T-cell (primary cell): ENCODE results near the gene IHH. TPM values are rescaled to one million over a fixed set of nuclear protein-coding genes. Genes with fewer than 3 reads are reported as not detected.

ENCODE experiments used
- ATAC-seq, 4 experiments: fragments of 200-7000 bp in 3 of 4; fragments of 150-1000 bp in 1 of 4; cut with Tn5 transposase; replicated peaks in 1 of 4; 1 replicate in 3 of 4; 2 replicates in 1 of 4; pipeline ENCODE4 v1.10.0; 2021; ENCODE audit warnings: moderate library complexity in 3 of 4, mild to moderate bottlenecking in 2 of 4, moderate number of reproducible peaks in 1 of 4
- CTCF ChIA-PET, 2 donors: fragments of 300-600 bp; sonication (Branson Sonifier 250); formaldehyde crosslinking; loops; one replicate each; lab custom pipeline; 2022; ENCODE audit warnings: antibody characterized with exemption in 2 of 2; lab: Charles Lee
- POLR2A ChIA-PET, 2 donors: fragments of 300-600 bp; sonication (Branson Sonifier 250); formaldehyde crosslinking; loops; one replicate each; lab custom pipeline; 2022; ENCODE audit warnings: antibody characterized with exemption in 2 of 2; lab: Charles Lee
- DNase-seq, 35 experiments: peaks; one replicate each; pipeline versions ENCODE4 v3.0.0 to v3.0.0-alpha.2; 2013 to 2023
- H3K27ac ChIP-seq: one replicate; pipeline ENCODE4 v1.5.1; 2013; ENCODE audit warnings: low read length
- H3K27me3 ChIP-seq, 2 experiments: replicated peaks in 1 of 2; 1 replicate in 1 of 2; 2 replicates in 1 of 2; pipeline versions ENCODE4 v1.6.1 to v1.7.0; 2013; ENCODE audit warnings: low read length in 1 of 2, mixed read lengths in 1 of 2; ENCODE audit not compliant: control insufficient read depth in 2 of 2, insufficient read depth in 2 of 2; ENCODE audit errors: extremely low read depth in 1 of 2
- H3K36me3 ChIP-seq, 2 donors: 1 replicate in 1 of 2; 2 replicates in 1 of 2; pipeline versions ENCODE4 v1.6.1 to v1.7.0; 2013; ENCODE audit warnings: low read length in 1 of 2; ENCODE audit not compliant: control insufficient read depth in 2 of 2, insufficient read depth in 1 of 2; ENCODE audit errors: extremely low read depth in 1 of 2
- H3K4me1 ChIP-seq, 2 experiments: 1 replicate in 1 of 2; 2 replicates in 1 of 2; pipeline versions ENCODE4 v1.6.1 to v1.7.0; 2013; ENCODE audit warnings: low read length in 2 of 2, mixed read lengths in 1 of 2; ENCODE audit not compliant: insufficient read depth in 2 of 2, control insufficient read depth in 1 of 2; ENCODE audit errors: extremely low read depth in 1 of 2
- H3K4me3 ChIP-seq, 2 donors: 1 replicate in 1 of 2; 2 replicates in 1 of 2; pipeline versions ENCODE4 v1.5.1 to v1.7.0; 2013; ENCODE audit warnings: mild to moderate bottlenecking in 2 of 2, low read length in 1 of 2, moderate library complexity in 1 of 2; ENCODE audit not compliant: control insufficient read depth in 1 of 2; ENCODE audit errors: extremely low read depth in 1 of 2
- H3K9me3 ChIP-seq: 2 replicates; pipeline ENCODE4 v1.7.0; 2013
- H3K27ac Mint-ChIP-seq, 2 donors: one replicate each; pipeline ENCODE4 v1.8.0; 2020 to 2021; ENCODE audit warnings: mild to moderate bottlenecking in 2 of 2, mixed read lengths in 2 of 2
- H3K27me3 Mint-ChIP-seq, 2 donors: one replicate each; pipeline ENCODE4 v1.8.0; 2021 to 2022; ENCODE audit warnings: mixed read lengths in 2 of 2
- H3K36me3 Mint-ChIP-seq: one replicate; pipeline ENCODE4 v1.8.0; 2021; ENCODE audit warnings: mixed read lengths
- H3K4me1 Mint-ChIP-seq, 3 donors: one replicate each; pipeline ENCODE4 v1.8.0; 2020 to 2022; ENCODE audit warnings: mixed read lengths in 3 of 3, mild to moderate bottlenecking in 1 of 3
- H3K4me3 Mint-ChIP-seq, 3 donors: one replicate each; pipeline ENCODE4 v1.8.0; 2020 to 2022; ENCODE audit warnings: mild to moderate bottlenecking in 3 of 3, mixed read lengths in 3 of 3, moderate library complexity in 3 of 3
- H3K9me3 Mint-ChIP-seq, 3 donors: one replicate each; pipeline ENCODE4 v1.8.0; 2020 to 2022; ENCODE audit warnings: mixed read lengths in 3 of 3
- WGBS: methylation state at CpG from one replicate; pipeline ENCODE4 v1.1.5; 2013; ENCODE audit warnings: missing lambda C conversion rate; ENCODE audit not compliant: insufficient coverage; 5-methylcytosine and 5-hydroxymethylcytosine counted together
- total RNA-seq, 35 experiments: library from RNA in 6 of 35; stranded (reverse) in 6 of 35; fragments of 120-200 nt in 1 of 35; gene quantifications; one replicate each; pipeline versions ENCODE4 v1.2.1 to v1.2.4 and lab custom pipeline; 2013 to 2026

Gene IHH
- total RNA-seq, 5 donors from 2014 or later (not counting 1 experiment from before 2014, with no cell fraction given), result 0.12 to 0.28 TPM; not detected in 3

DNA sequence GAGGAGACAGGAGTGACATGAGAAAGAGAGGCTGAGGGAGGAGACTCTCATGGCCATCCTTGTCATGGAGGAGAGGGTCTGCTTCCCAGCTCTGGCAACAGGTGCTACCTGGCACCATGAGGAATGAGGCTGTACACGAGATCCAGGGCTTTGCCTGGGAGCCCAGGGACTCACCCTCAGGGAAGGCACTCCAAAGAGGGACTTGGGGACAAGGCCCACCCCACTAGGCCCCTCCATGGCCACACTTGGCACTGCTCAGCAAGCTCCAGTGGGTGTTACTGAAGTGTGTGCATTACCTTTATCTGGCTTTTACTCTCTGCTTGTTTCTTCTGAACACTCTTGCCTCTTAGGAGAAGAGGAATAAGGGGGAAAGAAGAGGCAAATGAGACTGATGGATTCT, 22.1 kb downstream of the IHH start:
- Mint-ChIP-seq H3K4me1 (peaks cover 10 to 16% (median 12%) of the 10 kb centered on the region in 3 donors), H3K36me3 (no peaks in the 10 kb centered on the region), H3K27ac (no peak overlapping the region), H3K4me3 (no peak overlapping the region), H3K9me3 (no peaks in the 10 kb centered on the region), H3K27me3 (peaks cover 41 to 76% of the 10 kb centered on the region in 2 donors)
- ChIA-PET CTCF (interaction anchor here (0.6 to 1.7 kb wide), 3 partner anchors 9 to 173 kb away, joined by 3 to 4 read pairs (median 3); no protein-coding TSS in a partner anchor), POLR2A (no interaction called here)
- DNase-seq (no peak), ATAC-seq (no peak)
- no peaks in the 10 kb centered on the region for H3K9me3 ChIP-seq
- no peak overlapping the region for H3K27ac ChIP-seq
- no CpG with 5 or more reads among the region's 1 CpG for WGBS
- no peak overlapping the region for H3K4me3 ChIP-seq
- peaks cover 2 to 59% of the 10 kb centered on the region in 2 experiments for H3K27me3 ChIP-seq
- peaks cover 0 to 4% of the 10 kb centered on the region in 2 experiments for H3K4me1 ChIP-seq
- H3K36me3 ChIP-seq, result no peaks in the 10 kb centered on the region

DNA sequence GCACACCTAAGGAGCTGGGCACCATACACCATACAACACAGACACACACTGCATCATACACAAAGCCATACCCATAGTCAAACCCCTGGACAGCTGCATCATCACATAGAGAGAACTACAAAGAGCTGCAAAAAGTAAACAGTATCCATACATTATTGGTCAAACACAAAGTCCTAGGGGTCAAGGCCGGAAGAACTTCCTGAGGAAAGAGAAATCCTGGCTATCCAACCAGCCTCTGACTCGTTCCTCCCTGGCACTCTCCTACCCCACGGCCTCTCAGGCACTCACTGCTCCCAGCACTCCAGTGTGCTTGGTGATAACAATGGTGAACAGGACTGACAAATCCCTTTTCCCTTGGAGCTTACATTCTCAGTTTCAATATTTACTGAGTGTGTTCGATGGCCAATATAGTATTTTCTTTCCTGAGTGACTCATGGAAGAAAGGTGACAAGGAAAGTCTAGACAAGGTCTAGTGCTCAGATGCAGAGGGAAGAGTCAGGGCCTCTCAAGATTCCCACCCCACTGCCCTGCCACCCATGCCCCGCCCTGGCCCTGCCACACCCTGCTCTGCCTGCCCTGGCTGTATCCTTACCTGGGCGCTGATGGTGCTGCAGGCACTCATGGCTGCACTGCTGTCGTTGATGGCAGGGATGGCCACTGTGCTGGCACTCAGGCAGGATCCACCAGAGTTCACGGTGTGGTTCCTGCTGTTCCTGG, 22.8 kb downstream of the IHH start:
- Mint-ChIP-seq H3K27me3 (peaks cover 47 to 75% of the 10 kb centered on the region in 2 donors), H3K27ac (no peak overlapping the region), H3K9me3 (no peaks in the 10 kb centered on the region), H3K36me3 (no peaks in the 10 kb centered on the region), H3K4me3 (no peak overlapping the region), H3K4me1 (peaks cover 10 to 16% (median 12%) of the 10 kb centered on the region in 3 donors)
- DNase-seq (no peak), ATAC-seq (no peak)
- peaks cover 2 to 58% of the 10 kb centered on the region in 2 experiments for H3K27me3 ChIP-seq
- no peak overlapping the region for H3K4me3 ChIP-seq
- no peak overlapping the region for H3K27ac ChIP-seq
- ChIA-PET CTCF (interaction anchor here (0.6 to 1.7 kb wide), 3 partner anchors 8 to 174 kb away, joined by 3 to 4 read pairs (median 3); no protein-coding TSS in a partner anchor), POLR2A (no interaction called here)
- no peaks in the 10 kb centered on the region for H3K9me3 ChIP-seq
- 50% methylated on average over 5 of the region's 8 CpGs for whole genome bisulfite sequencing
- no peaks in the 10 kb centered on the region for H3K36me3 ChIP-seq
- H3K4me1 ChIP-seq, result peaks cover 0 to 4% of the 10 kb centered on the region in 2 experiments

GRCh38 chr2:219035942-219036341, 24.8 kb downstream of the IHH start:
- Mint-ChIP-seq H3K4me1 (peaks cover under 1 to 3% (median 2%) of the 10 kb centered on the region in 3 donors), H3K27ac (peak overlapping the region in 1 of 2 donors; percentile 15), H3K36me3 (no peaks in the 10 kb centered on the region), H3K9me3 (no peaks in the 10 kb centered on the region), H3K27me3 (peaks cover 37 to 64% of the 10 kb centered on the region in 2 donors), H3K4me3 (no peak overlapping the region)
- ChIA-PET POLR2A (no interaction called here), CTCF (no interaction called here)
- no peaks in the 10 kb centered on the region for H3K36me3 ChIP-seq
- peaks cover 0 to 62% of the 10 kb centered on the region in 2 experiments for H3K27me3 ChIP-seq
- H3K4me1 ChIP-seq, result no peaks in the 10 kb centered on the region
- no peak for DNase-seq
- no peak for ATAC-seq
- H3K4me3 ChIP-seq, result no peak overlapping the region
- no CpG with 5 or more reads among the region's 2 CpGs for WGBS
- no peak overlapping the region for H3K27ac ChIP-seq
- no peaks in the 10 kb centered on the region for H3K9me3 ChIP-seq

GRCh38 chr2:219034823-219035222, 25.9 kb downstream of the IHH start:
- H3K4me1 ChIP-seq, result no peaks in the 10 kb centered on the region
- POLR2A ChIA-PET, result interaction anchor here in 1 of 2 donors (0.6 kb wide), 1 partner anchor 251 kb away, joined by 3 read pairs; no protein-coding TSS in a partner anchor

GRCh38 chr2:219032051-219032745, 28.5 kb downstream of the IHH start:
- Mint-ChIP-seq H3K27ac (no peak overlapping the region), H3K4me3 (no peak overlapping the region), H3K9me3 (no peaks in the 10 kb centered on the region), H3K36me3 (no peaks in the 10 kb centered on the region), H3K27me3 (peaks cover 27 to 47% of the 10 kb centered on the region in 2 donors), H3K4me1 (no peaks in the 10 kb centered on the region)
- Histone ChIP-seq H3K4me1 (no peaks in the 10 kb centered on the region), H3K4me3 (no peak overlapping the region), H3K27me3 (peaks cover 0 to 63% of the 10 kb centered on the region in 2 experiments), H3K27ac (no peak overlapping the region), H3K36me3 (no peaks in the 10 kb centered on the region), H3K9me3 (no peaks in the 10 kb centered on the region)
- ATAC-seq (no peak), DNase-seq (no peak)
- ChIA-PET CTCF (interaction anchor here (0.6 to 0.7 kb wide), 2 partner anchors 11 to 65 kb away, joined by 4 to 6 read pairs; no protein-coding TSS in a partner anchor), POLR2A (no interaction called here)
- WGBS, result 86% methylated on average over 17 of the region's 23 CpGs

More at GRCh38 chr2:219034823-219035222, 25.9 kb downstream of the IHH start:
- Mint-ChIP-seq H3K4me3 (no peak overlapping the region), H3K27me3 (peaks cover 32 to 61% of the 10 kb centered on the region in 2 donors), H3K4me1 (no peaks in the 10 kb centered on the region), H3K36me3 (no peaks in the 10 kb centered on the region), H3K9me3 (no peaks in the 10 kb centered on the region), H3K27ac (no peak overlapping the region)
- ATAC-seq (no peak), DNase-seq (no peak)
- 40% methylated on average over 1 of the region's 6 CpGs for WGBS
- CTCF ChIA-PET, result interaction anchor here in 1 of 2 donors (0.6 kb wide), 1 partner anchor 281 kb away, joined by 3 read pairs; no protein-coding TSS in a partner anchor
- Histone ChIP-seq H3K27ac (no peak overlapping the region), H3K9me3 (no peaks in the 10 kb centered on the region), H3K27me3 (peaks cover 0 to 63% of the 10 kb centered on the region in 2 experiments), H3K36me3 (no peaks in the 10 kb centered on the region), H3K4me3 (no peak overlapping the region)

- no peak overlapping the region for H3K27ac ChIP-seq
- ChIA-PET CTCF (interaction anchor here in 1 of 2 donors (0.6 to 0.7 kb wide), 2 partner anchors 41 to 121 kb away, joined by 3 to 6 read pairs; no protein-coding TSS in a partner anchor), POLR2A (no interaction called here)
- no peak for DNase-seq
- Mint-ChIP-seq H3K36me3 (no peaks in the 10 kb centered on the region), H3K9me3 (no peaks in the 10 kb centered on the region), H3K27me3 (peaks cover 27 to 41% of the 10 kb centered on the region in 2 donors), H3K4me1 (no peaks in the 10 kb centered on the region), H3K27ac (no peak overlapping the region), H3K4me3 (no peak overlapping the region)
- no peak overlapping the region for H3K4me3 ChIP-seq
- ATAC-seq, result no peak
- H3K9me3 ChIP-seq, result no peaks in the 10 kb centered on the region
- H3K36me3 ChIP-seq, result no peaks in the 10 kb centered on the region
- H3K4me1 ChIP-seq, result no peaks in the 10 kb centered on the region
- 82% methylated on average over 19 of the region's 21 CpGs for WGBS
- peaks cover 0 to 62% of the 10 kb centered on the region in 2 experiments for H3K27me3 ChIP-seq
These were observed 29.5 kb downstream of the IHH start for GRCh38 chr2:219031005-219031738.
